SK-N-SH (cell line): ENCODE data around the gene GNAI1. TPM values are rescaled to one million over a fixed set of nuclear protein-coding genes. Genes with fewer than 3 reads are reported as not detected.
A peak's percentile ranks its signal among the peaks of the same experiment; 100 is the strongest.

Experiments used
- CTCF ChIA-PET: fragments of 300-600, 350-600 bp; formaldehyde crosslinking; extraction: SDS; loops from one replicate; lab custom pipeline; 2021; lab: Yijun Ruan, JAX
- POLR2A ChIA-PET: fragments of 350-600 bp; sonication (Branson Sonifier 250); formaldehyde crosslinking; extraction: SDS; loops from one replicate; lab custom pipeline; 2020; ENCODE audit warnings: antibody characterized with exemption, inconsistent platforms; lab: Yijun Ruan, JAX
- DNase-seq: peaks from one replicate; pipeline ENCODE4 v3.0.0; 2012
- H2AFZ ChIP-seq: fragments of 200-600 bp; sonication (generic); 2 replicates; pipeline ENCODE4 v1.8.1; 2016; ENCODE audit warnings: antibody characterized with exemption, mild to moderate bottlenecking, low read depth
- H3F3A ChIP-seq: fragments of 200-600 bp; sonication (generic); replicated peaks from 2 replicates; pipeline ENCODE3; 2016; ENCODE audit warnings: antibody characterized with exemption, mild to moderate bottlenecking; ENCODE audit not compliant: insufficient read depth
- H3K27ac ChIP-seq, 2 experiments: fragments of 200-500 bp in 1 of 2; fragments of 200-600 bp in 1 of 2; sonication (Bioruptor generic) in 1 of 2; sonication (generic), shearing (Covaris generic) in 1 of 2; 2 replicates each; pipeline versions ENCODE4 v1.5.1 to v1.6.1; 2014 to 2016; ENCODE audit warnings: low read depth in 2 of 2, inconsistent platforms in 1 of 2, low read length in 1 of 2, mild to moderate bottlenecking in 1 of 2, mixed read lengths in 1 of 2
- H3K27me3 ChIP-seq: fragments of 200-600 bp; sonication (generic), shearing (Covaris generic); 2 replicates; pipeline ENCODE4 v1.6.1; 2016; ENCODE audit warnings: mixed run types; ENCODE audit not compliant: insufficient read depth
- H3K36me3 ChIP-seq, 2 experiments: fragments of 200-500 bp in 1 of 2; fragments of 200-600 bp in 1 of 2; sonication (Bioruptor generic) in 1 of 2; sonication (generic) in 1 of 2; replicated peaks in 1 of 2; 2 replicates each; pipeline versions ENCODE3 to v1.5.1; 2014 to 2016; ENCODE audit warnings: low read length in 1 of 2, mild to moderate bottlenecking in 1 of 2; ENCODE audit not compliant: insufficient read depth in 2 of 2, control insufficient read depth in 1 of 2
- H3K4me1 ChIP-seq, 2 experiments: fragments of 200-500 bp in 1 of 2; fragments of 200-600 bp in 1 of 2; sonication (Bioruptor generic) in 1 of 2; sonication (generic), shearing (Covaris generic) in 1 of 2; 2 replicates each; pipeline versions ENCODE4 v1.5.1 to v1.6.1; 2014 to 2016; ENCODE audit warnings: low read depth in 1 of 2, low read length in 1 of 2, mixed run types in 1 of 2; ENCODE audit not compliant: insufficient read depth in 2 of 2, control insufficient read depth in 1 of 2
- H3K4me2 ChIP-seq: fragments of 200-600 bp; sonication (generic), shearing (Covaris generic); 2 replicates; pipeline ENCODE4 v1.6.1; 2017; ENCODE audit warnings: mixed run types
- H3K4me3 ChIP-seq, 2 experiments: fragments of 200-500 bp in 1 of 2; fragments of 200-600 bp in 1 of 2; sonication (Bioruptor generic) in 1 of 2; sonication (generic), shearing (Covaris generic) in 1 of 2; 2 replicates each; pipeline versions ENCODE4 v1.5.1 to v1.8.1; 2014 to 2016; ENCODE audit warnings: low read depth in 2 of 2, inconsistent platforms in 1 of 2, low read length in 1 of 2, mild to moderate bottlenecking in 1 of 2, mixed read lengths in 1 of 2, moderate library complexity in 1 of 2
- H3K79me2 ChIP-seq: fragments of 200-600 bp; sonication (generic); 2 replicates; pipeline ENCODE4 v1.8.1; 2017; ENCODE audit warnings: mild to moderate bottlenecking; ENCODE audit not compliant: insufficient read depth
- H3K9ac ChIP-seq: fragments of 200-600 bp; sonication (generic); 2 replicates; pipeline ENCODE4 v1.6.1; 2017; ENCODE audit warnings: mixed run types
- H3K9me2 ChIP-seq: fragments of 200-600 bp; sonication (generic); 2 replicates; pipeline ENCODE4 v1.6.1; 2017; ENCODE audit warnings: mixed run types
- H3K9me3 ChIP-seq: fragments of 200-600 bp; sonication (generic); 2 replicates; pipeline ENCODE4 v1.6.1; 2017; ENCODE audit warnings: mixed run types, mild to moderate bottlenecking, moderate library complexity
- H4K20me1 ChIP-seq: fragments of 200-600 bp; sonication (generic); 2 replicates; pipeline ENCODE4 v1.6.1; 2017; ENCODE audit warnings: mild to moderate bottlenecking, mixed run types; ENCODE audit not compliant: insufficient read depth
- CHD2 ChIP-seq: fragments of 150-350 bp; IDR thresholded peaks from 2 replicates; pipeline ENCODE4 v1.6.1; 2018; ENCODE audit warnings: low read length; ENCODE audit not compliant: partially characterized antibody
- EP300 ChIP-seq, 2 experiments: IDR thresholded peaks; 2 replicates each; pipeline versions ENCODE4 v1.4.0 to v1.6.1; 2012; ENCODE audit warnings: borderline replicate concordance in 1 of 2, low read depth in 1 of 2, low read length in 1 of 2
- GABPA ChIP-seq: IDR thresholded peaks from 2 replicates; pipeline ENCODE4 v1.4.0; 2012; ENCODE audit warnings: low read depth, mild to moderate bottlenecking
- GATA2 ChIP-seq: sonication (generic); formaldehyde crosslinking; IDR thresholded peaks from 2 replicates; pipeline ENCODE4 v1.5.0; 2020; ENCODE audit warnings: mild to moderate bottlenecking, missing genetic modification reagents
- IRF3 ChIP-seq: fragments of 150-350 bp; IDR thresholded peaks from 2 replicates; pipeline ENCODE4 v1.6.1; 2016; ENCODE audit warnings: mild to moderate bottlenecking, low read depth, low read length
- NFIC ChIP-seq: IDR thresholded peaks from 2 replicates; pipeline ENCODE4 v1.4.0; 2012; ENCODE audit warnings: borderline replicate concordance
- NRF1 ChIP-seq: IDR thresholded peaks from 2 replicates; pipeline ENCODE4 v1.6.1; 2012; ENCODE audit warnings: low read depth, mild to moderate bottlenecking, low read length
- POLR2AphosphoS5 ChIP-seq: IDR thresholded peaks from 2 replicates; pipeline ENCODE4 v1.6.1; 2012; ENCODE audit warnings: low read depth, low read length
- RCOR1 ChIP-seq: fragments of 150-350 bp; IDR thresholded peaks from 2 replicates; pipeline ENCODE4 v1.6.1; 2017; ENCODE audit warnings: antibody characterized with exemption, low read length
- RFX5 ChIP-seq: IDR thresholded peaks from 2 replicates; pipeline ENCODE4 v1.6.1; 2012; ENCODE audit warnings: mild to moderate bottlenecking, improper control_type of control experiment, low read length
- RXRA ChIP-seq: IDR thresholded peaks from 2 replicates; pipeline ENCODE4 v1.4.0; 2012; ENCODE audit warnings: low read depth, mild to moderate bottlenecking, borderline replicate concordance
- SMC3 ChIP-seq: IDR thresholded peaks from 2 replicates; pipeline ENCODE4 v1.6.1; 2012; ENCODE audit warnings: low read depth, low read length, improper control_type of control experiment
- TAF1 ChIP-seq: IDR thresholded peaks from 2 replicates; pipeline ENCODE4 v1.6.1; 2012; ENCODE audit warnings: low read depth, mild to moderate bottlenecking, low read length, moderate library complexity, borderline replicate concordance
- TEAD4 ChIP-seq: IDR thresholded peaks from 2 replicates; pipeline ENCODE4 v1.4.0; 2012; ENCODE audit warnings: mild to moderate bottlenecking, borderline replicate concordance; ENCODE audit not compliant: insufficient read depth
- YY1 ChIP-seq: IDR thresholded peaks from 2 replicates; pipeline ENCODE4 v1.4.0; 2012; ENCODE audit warnings: low read depth, mild to moderate bottlenecking
- ZBTB33 ChIP-seq: IDR thresholded peaks from 2 replicates; pipeline ENCODE4 v1.4.0; 2012; ENCODE audit warnings: low read depth, borderline replicate concordance
- polyA plus RNA-seq, 3 experiments: library from polyadenylated mRNA; depleted of rRNA; stranded (reverse); fragments of >200 nt; gene quantifications; 2 replicates each; pipeline ENCODE4 v1.2.3, GENCODE V29; 2012

GNAI1 gene
- polyA plus RNA-seq, 1 of the 3 experiments (the other 2 are of a cell fraction) = 69.1 TPM

- TF ChIP-seq ZBTB33 = no peak
- no peak for TF ChIP-seq CHD2
- TF ChIP-seq TAF1 = no peak
- no peak for TF ChIP-seq YY1
- TF ChIP-seq POLR2AphosphoS5 = no peak
- TF ChIP-seq NFIC = peak; percentile 63; the same call in 1 of the 2 replicates
- no peak for TF ChIP-seq IRF3
- TF ChIP-seq RCOR1 = no peak
- TF ChIP-seq RXRA = no peak
These were observed 48.1 kb downstream of the GNAI1 start (continued) for GRCh38 chr7:80182630-80183276.

GRCh38 chr7:80183351-80183750, 48.7 kb downstream of the GNAI1 start:
- no peak overlapping the region for H2AFZ ChIP-seq
- CTCF ChIA-PET = interaction anchor here (1.3 kb wide), 1 partner anchor 40 kb away, joined by 4 read pairs; no protein-coding TSS in a partner anchor
- H3K4me2 ChIP-seq = no peak overlapping the region
- H3K4me1 ChIP-seq = peaks cover 7 to 17% of the 10 kb centered on the region in 2 experiments
- H3K27me3 ChIP-seq = no peaks in the 10 kb centered on the region
- no peaks in the 10 kb centered on the region for H3K9me3 ChIP-seq
- peaks cover 94% of the 10 kb centered on the region for H3K79me2 ChIP-seq
- peaks cover 81% of the 10 kb centered on the region for H4K20me1 ChIP-seq
- TF ChIP-seq NRF1 = no peak
- TF ChIP-seq SMC3 = no peak
- no peak for TF ChIP-seq TEAD4
- no peak for TF ChIP-seq TAF1
- no peak for TF ChIP-seq NFIC
- no peak for TF ChIP-seq EP300 (IDR thresholded peaks at IDR 0.05; ENCODE audit: borderline replicate concordance in 1 of 2, low read depth in 1 of 2, low read length in 1 of 2)
- no peak for TF ChIP-seq RFX5
- no peak for TF ChIP-seq GABPA
- no peak for TF ChIP-seq GATA2
- no peak overlapping the region for H3K4me3 ChIP-seq
- H3K36me3 ChIP-seq = no peaks in the 10 kb centered on the region
- H3F3A ChIP-seq = peaks cover 11% of the 10 kb centered on the region
- H3K9ac ChIP-seq = no peak overlapping the region
- no peak overlapping the region for H3K27ac ChIP-seq
- POLR2A ChIA-PET = no interaction called here
- H3K9me2 ChIP-seq = no peaks in the 10 kb centered on the region
- DNase-seq = no peak
